Measurements from ENCODE around the gene SEMA5A. TPM values are rescaled to one million over a fixed set of nuclear protein-coding genes. Genes with fewer than 3 reads are reported as not detected.

Gene SEMA5A
- total RNA-seq, 1 donor from 2014 or later, result 31.9 TPM

DNA sequence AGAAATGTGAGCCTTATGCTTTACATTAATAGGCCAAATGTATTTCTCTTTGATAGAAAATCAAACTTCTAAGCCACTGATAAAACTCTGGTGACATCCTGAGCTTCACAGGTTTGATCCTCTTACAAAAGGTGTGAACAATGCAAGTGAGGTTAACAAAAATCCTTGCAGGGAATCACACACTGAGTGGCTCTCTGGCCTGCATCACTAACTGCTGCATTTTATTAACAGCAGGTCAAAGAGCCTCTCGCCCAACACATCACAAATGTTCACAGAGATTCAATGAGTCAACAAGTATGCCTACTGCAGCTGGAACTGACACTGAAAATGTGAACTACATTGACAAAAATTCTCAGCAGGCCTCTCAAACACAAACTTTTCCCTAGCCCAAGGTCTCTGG lies 122.3 kb downstream of the SEMA5A start:
- Mint-ChIP-seq H3K9me3 (peaks cover 5% of the 10 kb centered on the region), H3K4me3 (no peak overlapping the region), H3K36me3 (ENCODE audit: low read depth) (peaks cover 12% of the 10 kb centered on the region), H3K4me1 (peaks cover 10% of the 10 kb centered on the region), H3K27me3 (ENCODE audit: low read depth) (no peaks in the 10 kb centered on the region), H3K27ac (ENCODE audit: unreplicated experiment) (no peak overlapping the region)
- TF ChIP-seq, protein P1, sequence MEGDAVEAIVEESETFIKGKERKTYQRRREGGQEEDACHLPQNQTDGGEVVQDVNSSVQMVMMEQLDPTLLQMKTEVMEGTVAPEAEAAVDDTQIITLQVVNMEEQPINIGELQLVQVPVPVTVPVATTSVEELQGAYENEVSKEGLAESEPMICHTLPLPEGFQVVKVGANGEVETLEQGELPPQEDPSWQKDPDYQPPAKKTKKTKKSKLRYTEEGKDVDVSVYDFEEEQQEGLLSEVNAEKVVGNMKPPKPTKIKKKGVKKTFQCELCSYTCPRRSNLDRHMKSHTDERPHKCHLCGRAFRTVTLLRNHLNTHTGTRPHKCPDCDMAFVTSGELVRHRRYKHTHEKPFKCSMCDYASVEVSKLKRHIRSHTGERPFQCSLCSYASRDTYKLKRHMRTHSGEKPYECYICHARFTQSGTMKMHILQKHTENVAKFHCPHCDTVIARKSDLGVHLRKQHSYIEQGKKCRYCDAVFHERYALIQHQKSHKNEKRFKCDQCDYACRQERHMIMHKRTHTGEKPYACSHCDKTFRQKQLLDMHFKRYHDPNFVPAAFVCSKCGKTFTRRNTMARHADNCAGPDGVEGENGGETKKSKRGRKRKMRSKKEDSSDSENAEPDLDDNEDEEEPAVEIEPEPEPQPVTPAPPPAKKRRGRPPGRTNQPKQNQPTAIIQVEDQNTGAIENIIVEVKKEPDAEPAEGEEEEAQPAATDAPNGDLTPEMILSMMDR (conservative IDR thresholded peaks at IDR 0.05), result no peak
- DNase-seq (ENCODE audit: low read depth, low spot score), result no peak

DNA sequence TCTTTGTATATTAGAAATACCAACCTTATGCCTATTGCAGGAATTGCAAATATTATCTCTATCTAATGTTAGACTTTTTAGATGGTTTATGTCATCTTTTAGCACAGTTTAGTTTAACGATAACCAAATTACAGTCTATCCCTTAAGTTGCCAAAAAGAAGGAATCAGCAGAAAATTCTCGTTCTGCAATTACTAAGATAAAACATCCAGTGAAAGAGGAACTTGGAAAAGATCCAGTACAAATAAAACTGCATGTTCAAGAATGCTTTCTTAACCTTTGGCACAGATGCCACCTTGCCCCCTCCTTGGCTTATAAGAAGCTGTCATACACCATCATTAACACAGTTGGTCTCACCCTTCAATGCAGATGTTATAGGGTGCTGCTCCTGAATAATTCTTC lies 124.0 kb downstream of the SEMA5A start:
- Mint-ChIP-seq H3K9me3 (peaks cover 5% of the 10 kb centered on the region), H3K4me1 (peaks cover 10% of the 10 kb centered on the region), H3K36me3 (ENCODE audit: low read depth) (peaks cover 14% of the 10 kb centered on the region), H3K27ac (ENCODE audit: unreplicated experiment) (no peak overlapping the region), H3K27me3 (ENCODE audit: low read depth) (no peaks in the 10 kb centered on the region), H3K4me3 (no peak overlapping the region)
- TF ChIP-seq, protein P1 (conservative IDR thresholded peaks at IDR 0.05), result no peak
- DNase-seq (ENCODE audit: low read depth, low spot score), result no peak

DNA sequence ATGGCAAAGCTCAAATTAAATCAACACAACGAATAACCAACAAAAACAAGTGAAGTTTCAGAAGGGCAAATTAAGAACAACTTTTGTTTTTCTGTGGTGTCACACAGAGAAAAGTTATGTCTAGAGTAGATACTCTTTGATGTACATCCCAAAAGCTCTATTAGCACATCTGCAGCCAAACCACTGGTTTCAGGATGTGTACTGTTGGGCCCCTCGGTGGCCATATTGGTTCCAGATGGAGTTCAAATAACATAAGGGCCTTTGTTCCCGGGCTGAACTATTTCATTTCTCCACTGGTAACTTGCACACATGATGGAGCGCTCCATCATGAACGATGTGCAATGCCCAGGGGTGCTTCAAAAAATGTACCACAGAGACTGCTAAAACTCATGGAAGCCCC lies 126.1 kb downstream of the SEMA5A start:
- Mint-ChIP-seq H3K27me3 (ENCODE audit: low read depth) (no peaks in the 10 kb centered on the region), H3K27ac (ENCODE audit: unreplicated experiment) (no peak overlapping the region), H3K4me3 (no peak overlapping the region), H3K4me1 (peaks cover 10% of the 10 kb centered on the region), H3K36me3 (ENCODE audit: low read depth) (peaks cover 15% of the 10 kb centered on the region), H3K9me3 (peaks cover 5% of the 10 kb centered on the region)
- no peak for DNase-seq (ENCODE audit: low read depth, low spot score)
- TF ChIP-seq, protein P1 (conservative IDR thresholded peaks at IDR 0.05), result no peak

DNA sequence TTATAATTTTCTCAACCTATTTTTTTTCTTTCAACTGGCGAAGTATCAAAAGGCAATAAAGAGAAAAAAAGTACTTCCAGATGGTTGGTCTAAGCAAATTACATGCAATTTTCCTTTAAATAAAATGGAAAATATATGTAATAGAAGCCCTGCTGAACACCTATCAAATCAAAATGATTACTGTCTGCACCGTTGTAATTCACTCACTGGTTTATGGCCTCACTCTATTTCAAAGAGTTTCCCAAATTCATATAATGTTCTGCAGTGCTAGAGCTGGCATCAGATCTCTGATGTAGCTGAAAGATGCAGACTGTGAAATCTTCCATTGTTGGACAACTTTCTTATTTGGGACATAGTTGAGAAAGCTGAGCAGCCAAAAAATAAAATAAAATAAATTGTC lies 130.3 kb downstream of the SEMA5A start:
- Mint-ChIP-seq H3K9me3 (peaks cover 5% of the 10 kb centered on the region), H3K4me3 (no peak overlapping the region), H3K27me3 (ENCODE audit: low read depth) (no peaks in the 10 kb centered on the region), H3K27ac (ENCODE audit: unreplicated experiment) (no peak overlapping the region), H3K4me1 (no peaks in the 10 kb centered on the region), H3K36me3 (ENCODE audit: low read depth) (peaks cover 14% of the 10 kb centered on the region)
- no peak for DNase-seq (ENCODE audit: low read depth, low spot score)
- TF ChIP-seq, protein P1 (conservative IDR thresholded peaks at IDR 0.05), result no peak

DNA sequence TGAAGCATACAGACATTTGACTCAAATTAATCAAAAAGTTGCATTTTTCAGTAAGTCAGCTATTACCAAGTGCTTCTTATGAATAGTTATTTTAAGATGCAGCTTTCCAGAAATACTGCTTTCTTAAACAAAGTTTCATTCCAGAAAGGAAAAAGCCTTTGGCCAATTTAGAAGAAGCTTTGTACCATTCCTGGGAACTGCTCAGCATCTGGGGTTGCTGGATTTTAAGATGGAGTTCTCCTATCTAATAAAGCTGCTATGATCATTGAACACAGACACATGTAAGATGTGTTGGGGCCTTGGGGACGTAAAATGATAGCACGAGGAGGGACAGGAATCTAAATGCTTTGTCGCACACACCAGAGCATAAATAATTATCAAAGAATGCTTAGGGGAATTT lies 130.8 kb downstream of the SEMA5A start:
- DNase-seq (ENCODE audit: low read depth, low spot score), result no peak
- Mint-ChIP-seq H3K4me3 (no peak overlapping the region), H3K36me3 (ENCODE audit: low read depth) (peaks cover 16% of the 10 kb centered on the region), H3K27ac (ENCODE audit: unreplicated experiment) (no peak overlapping the region), H3K9me3 (peaks cover 5% of the 10 kb centered on the region), H3K27me3 (ENCODE audit: low read depth) (no peaks in the 10 kb centered on the region), H3K4me1 (no peaks in the 10 kb centered on the region)
- TF ChIP-seq, protein P1 (conservative IDR thresholded peaks at IDR 0.05), result no peak

DNA sequence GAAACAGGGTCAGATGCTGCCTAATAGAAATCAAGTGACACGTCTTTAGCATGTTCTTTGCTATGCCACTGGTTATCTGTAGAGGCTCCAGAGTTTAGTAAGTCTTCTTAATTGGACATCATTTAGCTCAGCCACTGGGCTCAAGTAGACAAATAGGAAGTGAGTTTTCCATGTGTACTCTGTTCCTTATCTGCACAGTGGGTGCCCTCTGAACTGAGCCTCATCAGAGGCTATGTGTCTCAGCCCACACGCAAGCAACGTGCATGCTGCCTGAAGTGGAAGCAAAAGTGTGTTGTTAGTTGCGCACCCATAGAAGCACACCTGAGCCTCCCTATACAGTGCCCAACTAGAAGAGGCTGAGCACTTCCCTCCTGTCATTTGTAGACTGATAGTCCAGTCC lies 134.7 kb downstream of the SEMA5A start:
- no peaks in the 10 kb centered on the region for H3K4me1 Mint-ChIP-seq
- no peak for DNase-seq (ENCODE audit: low read depth, low spot score)
- H3K27me3 Mint-ChIP-seq (ENCODE audit: low read depth), result no peaks in the 10 kb centered on the region
- H3K36me3 Mint-ChIP-seq (ENCODE audit: low read depth), result peaks cover 11% of the 10 kb centered on the region
- TF ChIP-seq, protein P1 (conservative IDR thresholded peaks at IDR 0.05), result no peak
- peaks cover 4% of the 10 kb centered on the region for H3K9me3 Mint-ChIP-seq
- no peak overlapping the region for H3K4me3 Mint-ChIP-seq
- H3K27ac Mint-ChIP-seq (ENCODE audit: unreplicated experiment), result no peak overlapping the region

All from neural crest cell (in vitro differentiated cells).